ENCODE results near the gene CST3. TPM values are rescaled to one million over a fixed set of nuclear protein-coding genes. Genes with fewer than 3 reads are reported as not detected.

Gene CST3
- total RNA-seq, 1 donor, result 229 TPM

DNA sequence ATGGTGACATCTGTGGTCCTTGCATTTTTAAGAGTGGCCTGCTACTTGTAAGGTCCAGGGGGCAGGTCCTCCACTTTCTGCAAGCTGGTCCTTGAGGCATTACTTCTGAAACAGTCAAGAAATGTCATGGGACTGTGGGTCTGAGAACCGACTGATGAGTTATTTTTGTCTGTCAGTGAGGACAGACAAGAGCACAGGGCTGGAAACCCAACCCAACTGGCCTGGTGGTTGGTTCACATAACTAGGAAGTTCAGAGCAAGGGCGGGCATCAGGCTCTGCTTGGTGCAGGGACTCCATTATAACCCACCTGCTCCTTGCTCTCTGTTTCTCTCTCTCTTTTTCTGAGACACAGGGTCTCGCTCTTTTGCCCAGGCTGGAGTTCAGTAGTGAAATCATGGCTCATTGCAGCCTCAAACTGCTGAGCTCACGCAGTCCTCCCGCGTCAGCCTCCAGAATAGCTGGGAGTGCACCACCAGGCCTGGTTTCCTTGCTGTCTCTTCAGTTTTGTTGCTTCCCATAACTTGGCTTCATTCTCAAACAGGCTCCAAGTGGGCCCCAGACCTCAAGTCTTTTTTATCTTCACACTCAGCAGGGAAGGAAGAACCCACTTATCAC, 9.2 kb downstream of the CST3 start:
- Histone ChIP-seq H3K4me2 (ENCODE audit: insufficient read depth, low read length) (peak overlapping the region; percentile 22), H3K9me3 (ENCODE audit: low read depth, low read length) (no peaks in the 10 kb centered on the region), H4K20me1 (ENCODE audit: insufficient read depth, low read length) (no peaks in the 10 kb centered on the region), H3K4me1 (ENCODE audit: insufficient read depth, low read length) (peaks cover 12% of the 10 kb centered on the region), H3K79me2 (ENCODE audit: insufficient read depth, low read length) (no peaks in the 10 kb centered on the region), H3K4me3 (ENCODE audit: insufficient read depth, low read length) (no peak overlapping the region), H3K27me3 (ENCODE audit: insufficient read depth, low read length) (no peaks in the 10 kb centered on the region), H2AFZ (ENCODE audit: low read length) (no peak overlapping the region), H3K27ac (ENCODE audit: low read depth, low read length) (no peak overlapping the region), H3K36me3 (ENCODE audit: insufficient read depth, low read length) (peaks cover 7% of the 10 kb centered on the region)
- no peak for DNase-seq (ENCODE audit: insufficient read length, low spot score, missing footprints)
- TF ChIP-seq, protein P1, sequence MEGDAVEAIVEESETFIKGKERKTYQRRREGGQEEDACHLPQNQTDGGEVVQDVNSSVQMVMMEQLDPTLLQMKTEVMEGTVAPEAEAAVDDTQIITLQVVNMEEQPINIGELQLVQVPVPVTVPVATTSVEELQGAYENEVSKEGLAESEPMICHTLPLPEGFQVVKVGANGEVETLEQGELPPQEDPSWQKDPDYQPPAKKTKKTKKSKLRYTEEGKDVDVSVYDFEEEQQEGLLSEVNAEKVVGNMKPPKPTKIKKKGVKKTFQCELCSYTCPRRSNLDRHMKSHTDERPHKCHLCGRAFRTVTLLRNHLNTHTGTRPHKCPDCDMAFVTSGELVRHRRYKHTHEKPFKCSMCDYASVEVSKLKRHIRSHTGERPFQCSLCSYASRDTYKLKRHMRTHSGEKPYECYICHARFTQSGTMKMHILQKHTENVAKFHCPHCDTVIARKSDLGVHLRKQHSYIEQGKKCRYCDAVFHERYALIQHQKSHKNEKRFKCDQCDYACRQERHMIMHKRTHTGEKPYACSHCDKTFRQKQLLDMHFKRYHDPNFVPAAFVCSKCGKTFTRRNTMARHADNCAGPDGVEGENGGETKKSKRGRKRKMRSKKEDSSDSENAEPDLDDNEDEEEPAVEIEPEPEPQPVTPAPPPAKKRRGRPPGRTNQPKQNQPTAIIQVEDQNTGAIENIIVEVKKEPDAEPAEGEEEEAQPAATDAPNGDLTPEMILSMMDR (IDR thresholded peaks at IDR 0.05; ENCODE audit: extremely low read depth, low read depth, low read length), result no peak

DNA sequence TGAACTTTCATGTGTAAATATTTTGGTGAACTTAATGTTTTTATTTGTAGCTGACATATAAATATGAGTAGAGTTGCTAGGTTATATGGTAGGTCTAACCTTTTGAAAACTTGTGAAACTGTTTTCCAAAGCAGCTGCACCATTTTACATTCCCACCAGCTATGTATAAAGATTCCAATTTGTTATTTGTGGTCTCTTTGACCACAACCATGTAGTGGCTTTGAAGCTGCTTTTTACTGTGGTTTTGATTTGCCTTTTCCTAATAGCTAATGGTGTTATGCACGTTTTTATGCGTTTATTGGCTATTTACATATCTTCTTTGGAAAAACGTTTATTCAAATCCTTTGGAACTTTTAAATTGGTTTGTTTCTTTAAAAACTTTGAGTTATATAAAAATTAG, 10.3 kb downstream of the CST3 start:
- no peak overlapping the region for H2AFZ ChIP-seq (ENCODE audit: low read length)
- no peaks in the 10 kb centered on the region for H3K36me3 ChIP-seq (ENCODE audit: insufficient read depth, low read length)
- no peak overlapping the region for H3K27ac ChIP-seq (ENCODE audit: low read depth, low read length)
- H4K20me1 ChIP-seq (ENCODE audit: insufficient read depth, low read length), result no peaks in the 10 kb centered on the region
- no peak overlapping the region for H3K4me2 ChIP-seq (ENCODE audit: insufficient read depth, low read length)
- no peaks in the 10 kb centered on the region for H3K9me3 ChIP-seq (ENCODE audit: low read depth, low read length)
- H3K27me3 ChIP-seq (ENCODE audit: insufficient read depth, low read length), result no peaks in the 10 kb centered on the region
- DNase-seq (ENCODE audit: insufficient read length, low spot score, missing footprints), result no peak
- H3K4me1 ChIP-seq (ENCODE audit: insufficient read depth, low read length), result peaks cover 20% of the 10 kb centered on the region
- H3K79me2 ChIP-seq (ENCODE audit: insufficient read depth, low read length), result no peaks in the 10 kb centered on the region
- TF ChIP-seq, protein P1 (IDR thresholded peaks at IDR 0.05; ENCODE audit: extremely low read depth, low read depth, low read length), result no peak
- H3K4me3 ChIP-seq (ENCODE audit: insufficient read depth, low read length), result no peak overlapping the region

DNA sequence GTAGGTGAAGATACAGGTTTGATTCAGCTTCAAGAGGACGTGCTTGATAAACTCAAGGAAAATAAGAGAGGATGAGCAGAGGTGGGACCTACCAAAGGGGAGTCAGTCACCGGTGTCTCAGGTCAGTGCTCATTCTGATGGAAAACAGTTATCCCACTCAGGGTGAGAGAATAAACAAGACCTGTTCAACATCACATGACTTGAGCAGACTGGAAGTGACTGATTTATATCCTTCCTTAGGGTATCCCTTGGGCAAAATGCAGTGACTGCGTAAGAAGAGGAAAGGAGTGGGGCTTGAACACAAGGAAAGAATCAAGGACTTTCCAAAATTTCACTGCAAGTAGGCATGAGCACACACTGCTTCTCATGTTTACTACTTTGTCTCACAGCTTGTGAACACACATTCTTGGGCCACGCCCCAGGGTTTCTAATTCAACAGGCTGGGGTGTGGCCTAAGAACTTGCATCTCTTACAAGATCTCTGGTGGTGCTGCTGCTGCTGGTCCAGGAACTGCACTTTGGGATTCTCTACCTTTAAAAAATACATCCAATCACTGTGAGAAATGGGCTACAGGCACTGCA, 11.6 kb downstream of the CST3 start:
- Histone ChIP-seq H3K27ac (ENCODE audit: low read depth, low read length) (no peak overlapping the region), H3K79me2 (ENCODE audit: insufficient read depth, low read length) (no peaks in the 10 kb centered on the region), H3K27me3 (ENCODE audit: insufficient read depth, low read length) (no peaks in the 10 kb centered on the region), H3K4me1 (ENCODE audit: insufficient read depth, low read length) (peaks cover 23% of the 10 kb centered on the region), H3K9me3 (ENCODE audit: low read depth, low read length) (no peaks in the 10 kb centered on the region), H2AFZ (ENCODE audit: low read length) (no peak overlapping the region), H3K4me2 (ENCODE audit: insufficient read depth, low read length) (no peak overlapping the region), H3K36me3 (ENCODE audit: insufficient read depth, low read length) (no peaks in the 10 kb centered on the region), H4K20me1 (ENCODE audit: insufficient read depth, low read length) (no peaks in the 10 kb centered on the region), H3K4me3 (ENCODE audit: insufficient read depth, low read length) (no peak overlapping the region)
- DNase-seq (ENCODE audit: insufficient read length, low spot score, missing footprints), result no peak
- TF ChIP-seq, protein P1 (IDR thresholded peaks at IDR 0.05; ENCODE audit: extremely low read depth, low read depth, low read length), result no peak

DNA sequence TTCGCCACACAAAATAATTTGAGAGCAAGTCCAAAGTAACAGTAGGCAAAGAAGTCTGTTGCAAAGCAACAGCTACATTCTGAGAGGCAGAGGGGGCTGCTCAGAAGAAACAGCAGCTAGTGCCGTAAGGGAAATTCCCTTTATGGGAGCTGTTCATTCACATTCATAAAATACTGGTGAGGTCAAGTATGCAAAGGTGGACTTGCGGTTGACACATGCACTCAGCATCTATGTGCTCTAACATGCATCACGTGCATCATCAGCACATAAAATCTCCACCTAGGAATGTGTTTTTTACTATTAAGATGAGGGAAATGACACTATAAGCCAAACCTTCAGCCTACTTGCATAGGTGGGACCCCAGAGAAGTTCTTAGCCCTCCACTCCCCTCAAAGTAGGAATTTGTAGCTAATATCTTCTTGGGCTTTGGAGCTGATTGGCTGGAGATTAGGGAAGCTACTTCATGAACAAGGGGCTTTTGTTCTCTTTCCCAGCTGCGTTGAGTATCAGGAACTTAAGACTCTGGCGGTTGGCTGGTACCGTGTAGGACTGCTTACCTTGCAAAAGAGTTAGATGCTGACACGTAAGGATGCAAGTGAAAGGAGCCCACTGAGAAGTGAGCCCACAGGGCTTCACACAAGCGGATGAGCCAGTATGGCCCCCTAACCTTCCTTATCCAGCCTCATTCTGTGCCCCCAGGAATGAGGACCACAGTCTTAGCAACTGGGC, 12.4 kb downstream of the CST3 start:
- no peaks in the 10 kb centered on the region for H3K79me2 ChIP-seq (ENCODE audit: insufficient read depth, low read length)
- DNase-seq (ENCODE audit: insufficient read length, low spot score, missing footprints), result no peak
- no peaks in the 10 kb centered on the region for H4K20me1 ChIP-seq (ENCODE audit: insufficient read depth, low read length)
- no peaks in the 10 kb centered on the region for H3K27me3 ChIP-seq (ENCODE audit: insufficient read depth, low read length)
- no peak overlapping the region for H3K4me2 ChIP-seq (ENCODE audit: insufficient read depth, low read length)
- no peak overlapping the region for H3K27ac ChIP-seq (ENCODE audit: low read depth, low read length)
- H3K9me3 ChIP-seq (ENCODE audit: low read depth, low read length), result no peaks in the 10 kb centered on the region
- H2AFZ ChIP-seq (ENCODE audit: low read length), result no peak overlapping the region
- TF ChIP-seq, protein P1 (IDR thresholded peaks at IDR 0.05; ENCODE audit: extremely low read depth, low read depth, low read length), result no peak
- H3K4me3 ChIP-seq (ENCODE audit: insufficient read depth, low read length), result no peak overlapping the region
- no peaks in the 10 kb centered on the region for H3K36me3 ChIP-seq (ENCODE audit: insufficient read depth, low read length)
- peaks cover 23% of the 10 kb centered on the region for H3K4me1 ChIP-seq (ENCODE audit: insufficient read depth, low read length)
